Keratinocyte (primary cell): Measurements from ENCODE around the gene ZFAND5. TPM values are rescaled to one million over a fixed set of nuclear protein-coding genes. Genes with fewer than 3 reads are reported as not detected.

Experiments used
- DNase-seq: peaks from one replicate; pipeline ENCODE4 v3.0.0-alpha.2; 2011; ENCODE audit warnings: low read depth, missing footprints, low spot score
- FAIRE-seq: peaks from 2 replicates; lab custom pipeline; 2011; peaks lifted over from hg19 to GRCh38; lab: Jason Lieb, UNC
- H2AFZ ChIP-seq: 2 replicates; pipeline ENCODE4 v1.6.0; 2012; ENCODE audit warnings: low read length, control low read depth, inconsistent platforms; ENCODE audit not compliant: control insufficient read depth
- H3K27ac ChIP-seq: 2 replicates; pipeline ENCODE4 v1.5.1; 2011; ENCODE audit warnings: low read length; ENCODE audit not compliant: control insufficient read depth, insufficient read depth
- H3K27me3 ChIP-seq: 3 replicates; pipeline ENCODE4 v1.6.0; 2011; ENCODE audit warnings: low read length; ENCODE audit not compliant: control insufficient read depth, insufficient read depth; ENCODE audit errors: extremely low read depth
- H3K36me3 ChIP-seq, 2 experiments: 2 replicates in 1 of 2; 3 replicates in 1 of 2; pipeline ENCODE4 v1.5.1; 2011; ENCODE audit warnings: low read length in 2 of 2, mild to moderate bottlenecking in 1 of 2; ENCODE audit not compliant: control insufficient read depth in 2 of 2, insufficient read depth in 2 of 2; ENCODE audit errors: extremely low read depth in 1 of 2
- H3K4me1 ChIP-seq: 3 replicates; pipeline ENCODE4 v1.5.1; 2011; ENCODE audit warnings: low read length; ENCODE audit not compliant: control insufficient read depth, insufficient read depth; ENCODE audit errors: extremely low read depth
- H3K4me2 ChIP-seq: 3 replicates; pipeline ENCODE4 v1.6.0; 2011; ENCODE audit warnings: low read depth, low read length; ENCODE audit not compliant: control insufficient read depth, insufficient read depth; ENCODE audit errors: extremely low read depth
- H3K4me3 ChIP-seq, 3 experiments: fragments of 200-600 bp in 1 of 3; sonication (generic) in 1 of 3; 2 replicates in 2 of 3; 3 replicates in 1 of 3; pipeline ENCODE4 v1.5.1; 2011 to 2016; ENCODE audit warnings: low read length in 3 of 3, mild to moderate bottlenecking in 3 of 3, control low read depth in 2 of 3, inconsistent platforms in 1 of 3, low read depth in 1 of 3, mixed read lengths in 1 of 3, mixed run types in 1 of 3, moderate library complexity in 1 of 3; ENCODE audit not compliant: control insufficient read depth in 2 of 3, insufficient read depth in 2 of 3; ENCODE audit errors: extremely low read depth in 1 of 3
- H3K79me2 ChIP-seq: 2 replicates; pipeline ENCODE4 v1.6.0; 2012; ENCODE audit warnings: low read length; ENCODE audit not compliant: control insufficient read depth, insufficient read depth
- H3K9ac ChIP-seq: 3 replicates; pipeline ENCODE4 v1.6.0; 2011; ENCODE audit warnings: low read length; ENCODE audit not compliant: control insufficient read depth, insufficient read depth; ENCODE audit errors: extremely low read depth
- H3K9me1 ChIP-seq: 3 replicates; pipeline ENCODE4 v1.6.0; 2011; ENCODE audit warnings: low read length; ENCODE audit not compliant: control insufficient read depth, insufficient read depth; ENCODE audit errors: extremely low read depth
- H3K9me3 ChIP-seq: 2 replicates; pipeline ENCODE4 v1.5.1; 2012; ENCODE audit warnings: low read depth, low read length; ENCODE audit not compliant: control insufficient read depth
- H4K20me1 ChIP-seq: 3 replicates; pipeline ENCODE4 v1.6.0; 2011; ENCODE audit warnings: low read length; ENCODE audit not compliant: control insufficient read depth, insufficient read depth; ENCODE audit errors: extremely low read depth
- CTCF ChIP-seq, 3 experiments: IDR thresholded peaks in 1 of 3; conservative IDR thresholded peaks in 1 of 3; optimal IDR thresholded peaks in 1 of 3; 2 replicates in 2 of 3; 3 replicates in 1 of 3; pipeline versions ENCODE3 to v1.5.1; 2011; ENCODE audit warnings: low read length in 3 of 3, mild to moderate bottlenecking in 3 of 3, moderate library complexity in 2 of 3, control low read depth in 1 of 3, inconsistent platforms in 1 of 3; ENCODE audit not compliant: insufficient read depth in 2 of 3; ENCODE audit errors: extremely low read depth in 1 of 3
- EZH2 ChIP-seq: IDR thresholded peaks from one replicate; pipeline ENCODE4 v1.6.1; 2012; ENCODE audit warnings: inconsistent platforms, mild to moderate bottlenecking, low read length, moderate library complexity
- dilution Hi-C: fragments of 300-500 bp; cut with MboI; formaldehyde crosslinking; loops from one replicate; pipeline ENCODE4 v1.7.0; 2020; ENCODE audit warnings: low sequenced_read_pairs; ENCODE audit not compliant: extremely low pct_ligation_motif_present
- polyA plus RNA-seq, 5 experiments: library from polyadenylated mRNA; depleted of rRNA in 3 of 5; stranded (reverse) in 3 of 5; stranded (forward) in 1 of 5; unstranded in 1 of 5; fragments of >200 nt; gene quantifications; 1 replicate in 1 of 5; 2 replicates in 3 of 5; 3 replicates in 1 of 5; pipeline versions ENCODE4 v1.2.1 to v1.2.3, GENCODE V29; 2011 to 2012; ENCODE audit warnings: missing spikeins in 2 of 5, low read depth in 1 of 5, low replicate concordance in 1 of 5

ZFAND5 gene
- polyA plus RNA-seq, 1 donor (not counting 4 experiments of a cell fraction or from before 2014, with no cell fraction given) = 67.9 TPM

GRCh38 chr9:72354704-72355103 is 10.3 kb downstream of the ZFAND5 start:
- Histone ChIP-seq H3K9ac (no peak overlapping the region), H3K27me3 (no peaks in the 10 kb centered on the region), H3K27ac (no peak overlapping the region), H2AFZ (no peak overlapping the region), H3K79me2 (peaks cover 35% of the 10 kb centered on the region), H3K4me2 (no peak overlapping the region), H3K4me1 (no peaks in the 10 kb centered on the region), H4K20me1 (peaks cover 4% of the 10 kb centered on the region), H3K4me3 (no peak overlapping the region), H3K9me3 (no peaks in the 10 kb centered on the region), H3K36me3 (peaks cover 21 to 27% of the 10 kb centered on the region in 2 experiments), H3K9me1 (no peaks in the 10 kb centered on the region)
- DNase-seq (no peak), FAIRE-seq (no peak)
- dilution Hi-C loops = loop anchor here (25.0 kb wide), 1 partner anchor 233 kb away; no protein-coding TSS in a partner anchor
- no peak for TF ChIP-seq CTCF (optimal IDR thresholded peaks at IDR 0.05 in 1 of 3, IDR thresholded peaks at IDR 0.05 in 1 of 3, conservative IDR thresholded peaks at IDR 0.05 in 1 of 3; ENCODE audit: extremely low read depth in 1 of 3, insufficient read depth in 2 of 3, low read length in 3 of 3)
- no peak for TF ChIP-seq EZH2

- no peak overlapping the region for H3K4me2 ChIP-seq
- H3K27me3 ChIP-seq = no peaks in the 10 kb centered on the region
- peaks cover 24% of the 10 kb centered on the region for H3K79me2 ChIP-seq
- dilution Hi-C loops = loop anchor here (25.0 kb wide), 1 partner anchor 234 kb away; no protein-coding TSS in a partner anchor
- H3K9me1 ChIP-seq = no peaks in the 10 kb centered on the region
- TF ChIP-seq EZH2 = no peak
- TF ChIP-seq CTCF (optimal IDR thresholded peaks at IDR 0.05 in 1 of 3, IDR thresholded peaks at IDR 0.05 in 1 of 3, conservative IDR thresholded peaks at IDR 0.05 in 1 of 3; ENCODE audit: extremely low read depth in 1 of 3, insufficient read depth in 2 of 3, low read length in 3 of 3) = no peak
- H3K36me3 ChIP-seq = peaks cover 17 to 24% of the 10 kb centered on the region in 2 experiments
- H3K4me3 ChIP-seq = no peak overlapping the region
- DNase-seq (no peak), FAIRE-seq (peak; percentile 53)
- H2AFZ ChIP-seq = no peak overlapping the region
- H4K20me1 ChIP-seq = no peaks in the 10 kb centered on the region
- H3K9ac ChIP-seq = no peak overlapping the region
- H3K27ac ChIP-seq = no peak overlapping the region
- no peaks in the 10 kb centered on the region for H3K9me3 ChIP-seq
- no peaks in the 10 kb centered on the region for H3K4me1 ChIP-seq
Observed at GRCh38 chr9:72353455-72354116, 11.4 kb downstream of the ZFAND5 start.
